Measurements from ENCODE around the gene ELAVL1. TPM values are rescaled to one million over a fixed set of nuclear protein-coding genes. Genes with fewer than 3 reads are reported as not detected.

Gene ELAVL1
- total RNA-seq = 36.1 and 38.2 TPM in 2 replicates

DNA sequence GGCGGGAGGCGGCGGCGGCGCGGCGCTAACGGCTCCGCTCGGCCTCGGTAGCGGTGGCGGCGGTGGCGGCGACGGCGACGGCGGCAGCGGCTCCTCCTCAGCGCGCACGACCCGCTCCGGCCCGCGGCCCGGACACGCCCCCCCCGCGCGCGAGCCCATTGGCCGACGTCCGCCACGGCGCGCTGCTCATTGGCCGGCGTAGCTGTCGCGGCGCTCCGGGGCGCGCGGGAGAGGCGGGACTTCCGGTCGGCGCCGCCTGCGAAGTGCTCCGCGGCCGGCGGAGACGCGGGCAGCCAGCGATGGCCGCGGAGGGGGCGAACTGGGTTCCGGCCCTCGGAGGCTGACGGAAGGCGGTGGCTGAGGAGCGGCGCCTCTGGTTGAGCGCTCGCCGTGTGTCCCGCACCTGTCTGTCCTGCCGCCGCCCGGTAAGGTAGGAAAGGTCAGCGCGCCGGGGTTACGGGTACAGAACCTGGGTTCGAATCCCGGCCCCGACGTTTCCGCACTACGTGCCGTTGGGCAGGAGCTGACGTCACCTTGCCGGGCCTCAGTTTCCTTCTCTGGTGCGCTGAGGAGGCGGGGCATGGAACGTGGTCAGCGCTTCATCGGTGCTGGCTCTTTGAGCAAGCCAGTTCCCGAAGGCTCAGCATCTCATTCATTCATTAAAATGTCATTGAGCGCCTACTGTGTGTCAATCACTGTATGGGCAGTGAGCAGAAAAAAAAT is at the start of gene ELAVL1:
TSS of gene ELAVL1 (minus strand) at position 108 of the 723 bp plus-strand sequence. CDS start 13,826 bp downstream, outside the sequence.

DNA sequence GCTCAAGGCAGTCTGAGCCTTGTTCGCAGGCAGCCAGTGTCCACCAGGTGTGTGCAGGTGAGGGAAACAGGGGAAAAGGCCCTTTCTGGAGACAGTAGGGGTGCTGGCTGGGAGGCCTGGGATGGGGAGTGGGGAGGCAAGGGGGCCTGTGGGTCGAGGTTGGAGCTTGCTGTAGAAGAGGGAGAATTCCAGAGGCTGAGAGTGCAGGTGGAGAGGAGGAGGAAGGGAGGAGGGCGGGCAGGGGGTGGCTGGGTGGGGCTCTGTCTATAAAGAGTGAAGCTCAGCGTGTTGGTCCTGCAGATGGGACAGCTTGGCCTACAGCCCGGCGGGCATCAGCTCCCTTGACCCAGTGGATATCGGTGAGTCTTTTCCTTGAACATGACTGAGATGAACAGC is 47.0 kb upstream of the ELAVL1 start, which contains the start of gene CCL25:
TSS of gene CCL25 (plus strand) at position 297 of the 396 bp plus-strand sequence. CDS start 290 bp downstream, outside the sequence.

DNA sequence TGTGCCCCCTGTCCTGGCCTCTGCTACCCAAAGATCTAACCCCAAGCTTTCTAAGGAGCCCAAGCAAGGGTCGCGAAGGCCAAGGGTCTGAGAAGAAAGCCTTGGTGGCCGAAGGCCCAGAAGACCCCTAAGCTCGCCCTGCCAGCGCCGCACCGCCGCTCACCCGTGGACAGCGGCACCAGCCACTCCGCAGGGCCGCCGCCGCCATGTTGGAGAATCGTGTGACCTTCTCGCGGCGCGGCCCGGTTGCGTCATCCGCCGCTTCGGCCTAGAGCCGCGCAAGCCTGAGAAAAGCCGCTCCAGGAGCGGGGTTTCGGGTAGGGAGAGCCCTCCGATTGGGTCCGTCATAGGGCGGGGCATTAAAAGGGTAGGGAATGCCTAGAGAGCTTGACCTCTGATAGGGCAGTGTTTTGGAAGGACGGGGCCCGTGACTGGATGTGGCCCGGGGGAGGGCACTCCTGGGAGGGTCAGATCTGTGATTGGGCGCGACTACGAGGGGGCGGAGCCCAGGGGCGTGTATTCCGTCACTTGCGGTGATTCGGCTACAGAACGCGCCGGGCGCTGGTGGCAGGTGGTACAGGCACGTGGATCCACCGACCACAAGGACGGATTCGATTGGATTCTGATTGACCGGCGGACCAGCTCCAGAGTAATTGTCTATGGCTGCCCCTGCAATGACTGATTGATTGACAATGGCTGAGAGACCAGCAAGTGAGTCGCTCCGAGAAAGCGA is 61.8 kb downstream of the ELAVL1 start, which contains the start of gene TIMM44:
TSS of gene TIMM44 (minus strand) at position 223 of the 733 bp plus-strand sequence. CDS start at position 208, 15 bp downstream.

GRCh38 chr19:7926021-7926726 is 79.3 kb downstream of the ELAVL1 start, which contains the start of gene CTXN1:
Gene CTXN1 (minus strand): TSS chr19:7926135. CDS start chr19:7925538, 597 bp downstream.

GRCh38 chr19:7919610-7920518 is 85.6 kb downstream of the ELAVL1 start, which contains the start of gene SNAPC2:
Gene SNAPC2 (plus strand): TSS chr19:7920338. CDS start chr19:7920367, 29 bp downstream.

GRCh38 chr19:7914598-7915045 is 90.8 kb downstream of the ELAVL1 start, which contains the start of gene TGFBR3L:
Gene TGFBR3L (plus strand): TSS chr19:7914830.

Other genes with a start within 250 kb of the ELAVL1 start
- not detected in 2 replicates for gene CLEC4M, start 242.4 kb downstream of the ELAVL1 start, total RNA-seq
- 16.8 and 21.4 TPM in 2 replicates for gene EVI5L, start 175.4 kb downstream of the ELAVL1 start, total RNA-seq
- gene PRR36, start 131.3 kb downstream of the ELAVL1 start, total RNA-seq = 0.44 TPM in 1 of 2 replicates, not detected in the other
- 4.1 and 4.6 TPM in 2 replicates for gene LRRC8E, start 117.1 kb downstream of the ELAVL1 start, total RNA-seq
- gene MAP2K7, start 101.8 kb downstream of the ELAVL1 start, total RNA-seq = 6.8 and 8.5 TPM in 2 replicates
- gene TGFBR3L, start 90.8 kb downstream of the ELAVL1 start, total RNA-seq = 0.15 TPM in 1 of 2 replicates, not detected in the other
- 30.2 and 31.1 TPM in 2 replicates for gene SNAPC2, start 85.3 kb downstream of the ELAVL1 start, total RNA-seq
- 0.59 and 2.4 TPM in 2 replicates for gene CTXN1, start 79.5 kb downstream of the ELAVL1 start, total RNA-seq
- 38.7 and 41.6 TPM in 2 replicates for gene TIMM44, start 62.0 kb downstream of the ELAVL1 start, total RNA-seq
- gene CCL25, start 47.1 kb upstream of the ELAVL1 start, total RNA-seq = not detected in 2 replicates
- gene FBN3, start 144.0 kb upstream of the ELAVL1 start, total RNA-seq = not detected in 2 replicates
- gene CERS4, start 203.7 kb upstream of the ELAVL1 start, total RNA-seq = 17.1 and 25.2 TPM in 2 replicates

Data from cardiac ventricle fibroblast (primary cell).